HG03558 (cell line): Measurements from ENCODE around the gene BRF1.
"Not testable (repeated sequence)": the region's sequence is repeated elsewhere in the genome, so short reads cannot be mapped to it uniquely, and the experiment has no call there.

Source experiments
- ATAC-seq: cut with Tn5 transposase; IDR thresholded peaks from one replicate; pipeline ENCODE4 v1.9.1; 2021; ENCODE audit warnings: moderate number of reproducible peaks; ENCODE audit not compliant: unreplicated experiment; ENCODE audit errors: extremely low read depth

BRF1 gene

GRCh38 chr14:105300542-105301102 lies at the start of gene BRF1:
Gene BRF1 (minus strand): TSS chr14:105301001. CDS start chr14:105300629, 372 bp downstream.
- ATAC-seq: peak; percentile 48

- ATAC-seq: no peak
Observed at GRCh38 chr14:105349992-105350391, 49.2 kb upstream of the BRF1 start.

- ATAC-seq: no peak
Observed at GRCh38 chr14:105348945-105349699, 48.3 kb upstream of the BRF1 start.

GRCh38 chr14:105348169-105348944 lies 47.6 kb upstream of the BRF1 start:
- no peak for ATAC-seq

GRCh38 chr14:105347587-105347968 lies 46.8 kb upstream of the BRF1 start:
- no peak for ATAC-seq

GRCh38 chr14:105346876-105347586 lies 46.2 kb upstream of the BRF1 start:
- no peak for ATAC-seq

- no peak for ATAC-seq
Observed at GRCh38 chr14:105346200-105346533, 45.4 kb upstream of the BRF1 start.

GRCh38 chr14:105343194-105343593 lies 42.4 kb upstream of the BRF1 start:
- ATAC-seq: no peak

- no peak for ATAC-seq
Observed at GRCh38 chr14:105340821-105341733, 40.3 kb upstream of the BRF1 start.

- no peak for ATAC-seq
Observed at GRCh38 chr14:105337966-105338741, 37.4 kb upstream of the BRF1 start.

- ATAC-seq: no peak
Observed at GRCh38 chr14:105337433-105337832, 36.6 kb upstream of the BRF1 start.

- ATAC-seq: no peak
Observed at GRCh38 chr14:105336477-105337287, 35.9 kb upstream of the BRF1 start.

GRCh38 chr14:105335735-105336476 lies 35.1 kb upstream of the BRF1 start:
- ATAC-seq: no peak

GRCh38 chr14:105335231-105335542 lies 34.4 kb upstream of the BRF1 start:
- not testable (repeated sequence) for ATAC-seq

- ATAC-seq: no peak
Observed at GRCh38 chr14:105334383-105335230, 33.8 kb upstream of the BRF1 start.

- ATAC-seq: no peak
Observed at GRCh38 chr14:105333613-105334364, 33.0 kb upstream of the BRF1 start.
